HG02885 (cell line): Measurements from ENCODE around the gene ASPRV1.
"Not testable (repeated sequence)": the region's sequence is repeated elsewhere in the genome, so short reads cannot be mapped to it uniquely, and the experiment has no call there.

ENCODE experiments used
- ATAC-seq: cut with Tn5 transposase; IDR thresholded peaks from one replicate; pipeline ENCODE4 v1.9.1; 2021; ENCODE audit warnings: mild to moderate bottlenecking; ENCODE audit not compliant: unreplicated experiment, poor library complexity

The ASPRV1 gene

DNA sequence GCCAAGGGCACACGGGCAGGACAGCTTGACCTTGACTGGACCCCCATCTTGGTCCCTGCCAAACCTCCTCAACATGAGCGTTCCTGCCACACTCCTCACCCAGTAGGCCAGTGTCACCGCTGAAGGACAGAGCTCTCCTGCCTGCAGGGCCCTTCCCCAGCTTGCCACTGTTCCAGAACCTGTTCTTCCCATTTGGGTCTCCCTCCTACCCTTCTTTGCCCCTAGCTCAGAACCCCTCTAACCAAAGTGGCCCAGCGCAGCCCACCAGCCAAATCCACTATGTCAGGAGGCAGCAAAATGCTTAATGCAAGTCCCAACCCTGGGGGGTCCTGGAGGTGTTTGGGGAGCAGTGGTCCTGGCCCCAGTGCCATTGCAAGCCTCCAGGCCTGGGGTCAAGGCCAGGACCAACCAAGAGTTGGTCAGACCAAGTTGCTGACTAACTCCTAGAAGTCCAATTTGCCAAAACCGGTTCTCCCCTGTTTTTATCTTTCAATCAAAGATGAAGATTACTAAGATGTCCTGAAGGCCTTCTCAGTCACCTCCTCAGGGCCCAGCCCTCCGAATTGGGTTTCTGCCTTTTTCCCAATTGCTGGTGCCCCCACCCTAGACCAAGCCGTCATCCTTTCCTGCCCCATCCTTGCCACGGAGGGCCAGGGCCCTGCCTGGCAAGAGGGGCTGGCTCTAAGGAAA, 4.5 kb upstream of the ASPRV1 start:
- ATAC-seq, result no peak

DNA sequence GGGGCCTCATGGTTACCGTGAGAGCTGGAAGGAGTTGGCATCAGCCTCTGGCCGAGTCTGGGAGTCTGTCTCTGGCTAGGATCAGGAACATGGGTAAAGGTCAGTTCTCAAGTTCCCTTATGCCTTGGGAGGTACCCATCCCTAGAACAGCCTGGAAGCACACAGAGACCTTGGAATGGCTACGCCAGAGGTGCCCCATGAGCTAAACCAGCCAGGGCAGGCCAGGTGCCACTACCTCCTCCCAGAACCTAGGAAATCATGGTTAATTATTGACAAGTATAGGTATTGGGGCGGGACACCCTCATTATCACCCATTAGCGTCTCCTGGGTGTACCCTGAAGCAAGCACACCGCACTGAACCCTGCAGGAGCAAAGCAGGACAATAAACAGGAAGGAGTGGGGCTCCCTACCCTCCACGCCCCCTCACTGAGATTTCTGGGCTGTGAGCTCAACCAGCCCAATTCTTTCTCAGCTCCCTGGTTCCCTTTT, 3.0 kb upstream of the ASPRV1 start:
- no peak for ATAC-seq

DNA sequence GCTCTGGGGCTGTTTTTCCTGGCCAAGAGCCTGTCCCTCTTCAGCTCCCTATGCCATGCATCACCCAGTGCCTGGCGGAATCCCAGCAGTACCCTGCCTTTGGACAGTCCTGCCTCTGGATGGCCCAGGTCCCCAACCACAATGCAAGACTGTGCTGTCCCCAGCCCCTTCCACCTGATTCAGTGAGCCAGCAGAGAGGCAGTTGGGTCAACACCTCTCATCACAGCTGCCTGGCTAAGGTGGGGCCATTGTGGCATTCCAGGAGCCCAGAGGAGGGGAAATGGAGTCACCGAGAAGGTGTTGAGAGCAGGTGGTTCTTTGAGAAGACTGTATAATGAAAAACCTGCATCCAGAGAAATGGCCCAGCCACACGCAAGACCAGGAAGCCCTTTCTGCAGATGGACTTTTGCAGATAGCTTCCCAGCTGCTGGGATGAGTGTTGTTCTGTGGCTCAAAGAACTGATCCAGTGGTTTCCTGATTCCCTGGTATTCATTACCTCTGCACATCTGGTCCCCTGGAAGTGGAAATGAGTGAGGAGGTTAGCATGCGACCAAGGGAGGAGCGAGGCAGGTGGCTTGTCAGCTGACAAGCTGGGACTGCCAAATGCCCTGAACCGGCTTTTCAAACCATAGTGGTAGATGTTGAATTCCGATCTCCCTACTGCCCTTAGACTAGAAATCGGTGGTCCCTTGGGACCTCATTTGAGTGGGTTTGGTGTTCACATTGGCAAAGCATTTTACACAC, 1.7 kb upstream of the ASPRV1 start:
- ATAC-seq, result no peak

DNA sequence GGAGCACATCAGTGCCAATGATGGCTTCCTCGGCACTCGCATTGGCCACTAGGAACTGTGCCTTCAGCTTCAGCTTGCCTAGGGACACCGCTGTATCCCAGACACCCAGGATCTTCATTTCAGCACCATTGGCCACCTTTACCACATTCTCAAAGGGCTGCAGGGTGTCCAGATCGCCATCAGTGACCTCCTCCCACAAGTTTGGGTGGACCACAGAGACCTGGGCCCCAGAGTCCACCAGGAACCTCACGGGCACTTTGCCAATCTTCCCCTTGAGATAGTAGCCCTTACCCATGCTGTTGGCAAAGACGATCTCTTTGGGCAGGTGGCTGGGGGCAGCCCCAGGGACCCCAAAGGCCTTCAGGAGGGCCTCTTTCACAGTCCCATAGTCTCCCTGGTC, 610 bp downstream of the ASPRV1 start:
- ATAC-seq, result no peak

DNA sequence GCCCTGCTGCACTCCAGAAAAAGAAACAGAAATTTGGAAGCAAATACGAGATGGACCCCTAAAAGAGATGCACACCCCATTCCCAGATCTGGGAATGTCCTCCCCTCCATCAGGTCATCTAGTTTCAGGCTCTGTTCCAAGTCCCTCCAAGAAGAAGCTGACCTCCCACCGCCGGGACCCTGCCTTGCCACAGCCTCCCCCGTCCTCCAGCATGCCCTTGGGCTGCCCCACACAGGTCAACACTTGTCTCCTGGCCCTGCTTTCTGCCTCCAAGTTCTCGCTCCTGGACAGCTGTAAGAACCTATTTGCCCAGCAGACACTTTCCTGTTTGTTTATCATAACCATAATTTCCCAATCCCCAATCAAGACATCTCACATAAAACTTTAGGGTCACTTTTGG, 2.0 kb downstream of the ASPRV1 start:
- no peak for ATAC-seq

DNA sequence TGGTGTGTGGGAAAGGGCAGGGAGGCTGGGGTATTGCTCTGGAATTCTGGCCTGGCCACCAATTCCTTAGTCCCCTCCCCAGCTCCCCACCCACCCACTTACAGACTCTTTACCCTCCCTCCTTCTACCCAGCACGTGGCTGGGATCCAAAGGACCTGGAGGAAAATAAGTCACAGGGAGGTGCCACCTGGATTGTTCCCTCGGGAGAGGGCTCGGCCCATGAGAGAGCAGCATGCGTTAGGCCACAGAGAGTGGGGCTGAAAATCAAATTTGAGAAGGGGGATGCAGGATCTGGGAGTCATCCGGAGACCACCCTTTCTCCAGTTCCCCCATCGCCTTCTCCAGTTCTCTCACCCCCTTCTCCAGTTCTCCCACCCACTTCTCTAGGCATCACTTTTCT, 3.0 kb downstream of the ASPRV1 start:
- ATAC-seq, result no peak

DNA sequence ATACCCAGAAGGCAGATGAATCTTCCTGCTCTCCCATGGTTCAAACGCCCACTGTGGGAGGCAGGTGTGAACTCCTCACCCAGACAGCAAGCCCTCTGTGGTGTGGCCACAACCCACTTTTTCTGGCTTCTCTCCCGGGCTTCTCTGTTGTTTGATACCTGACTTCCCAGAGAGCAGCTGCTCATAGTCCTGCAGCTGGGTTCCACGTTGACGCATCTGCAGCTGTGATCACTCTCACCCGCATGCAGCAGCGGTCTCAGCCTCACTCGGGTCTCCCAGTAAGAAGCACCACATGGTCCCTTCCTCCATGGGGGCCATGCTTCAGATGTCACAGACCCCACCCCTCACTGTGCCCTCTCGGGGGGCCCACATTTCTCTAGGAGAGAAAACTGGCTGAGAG, 3.5 kb downstream of the ASPRV1 start:
- no peak for ATAC-seq

DNA sequence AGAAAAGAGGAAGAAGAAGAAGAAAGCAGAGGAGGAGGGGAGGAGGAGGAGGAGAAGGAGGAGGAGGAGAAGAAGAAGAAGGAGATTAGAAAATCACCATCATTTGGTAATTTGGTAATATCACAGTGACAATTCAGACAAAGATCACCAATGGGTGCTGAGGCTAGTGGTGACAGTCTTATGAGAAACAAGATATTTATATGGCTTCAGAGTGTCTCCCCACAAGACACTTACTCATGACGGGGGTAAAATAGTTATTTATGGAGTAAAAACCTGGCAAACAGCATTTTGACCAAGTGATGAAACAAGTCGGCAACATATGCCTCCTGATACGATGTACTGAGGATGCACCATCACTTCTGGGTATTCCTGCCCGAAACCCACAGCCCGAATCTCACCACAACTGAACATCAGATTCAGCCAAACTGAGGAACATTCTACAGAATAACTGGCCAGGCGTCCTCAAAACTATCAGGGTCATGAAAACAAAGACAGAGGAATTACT, 4.9 kb downstream of the ASPRV1 start:
- no peak for ATAC-seq

DNA sequence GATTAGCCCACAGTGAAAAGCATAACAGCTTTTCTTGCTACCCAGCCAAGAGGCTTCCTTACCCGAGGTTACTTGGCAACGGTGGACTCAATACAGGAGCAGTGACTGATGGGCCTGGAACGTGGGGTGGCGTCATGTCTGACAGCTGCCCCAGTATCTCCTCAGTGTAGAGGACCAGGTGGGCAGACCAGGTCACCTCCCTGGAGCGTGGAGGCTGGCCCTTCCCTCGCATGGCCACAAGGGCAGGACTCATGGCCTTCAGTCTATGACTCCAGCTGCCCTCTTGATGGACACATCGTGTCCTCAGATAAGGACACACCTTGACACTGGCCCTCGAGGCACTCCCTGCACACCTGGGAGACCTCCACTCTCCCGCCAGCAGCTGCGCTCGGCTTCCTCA, 6.4 kb downstream of the ASPRV1 start:
- ATAC-seq, result no peak

DNA sequence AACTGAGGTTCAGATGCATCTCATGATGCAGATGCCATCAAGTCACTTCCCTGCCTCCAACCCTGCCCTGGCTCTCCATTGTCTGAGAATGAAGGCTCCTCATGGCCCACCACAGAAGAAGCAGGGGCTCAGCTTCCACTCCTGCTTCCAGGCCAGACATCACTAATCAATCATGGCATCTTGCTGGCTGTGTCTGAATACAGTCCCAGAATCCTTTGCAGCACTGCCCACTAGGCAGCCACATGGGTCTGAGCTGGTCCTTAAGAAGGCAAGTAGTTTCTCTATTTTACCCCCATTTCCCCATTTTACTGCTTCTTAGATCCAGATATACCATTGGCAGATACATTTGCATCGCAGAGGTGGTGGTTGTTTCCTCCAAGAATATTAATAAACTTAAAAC, 7.3 kb downstream of the ASPRV1 start:
- no peak for ATAC-seq

DNA sequence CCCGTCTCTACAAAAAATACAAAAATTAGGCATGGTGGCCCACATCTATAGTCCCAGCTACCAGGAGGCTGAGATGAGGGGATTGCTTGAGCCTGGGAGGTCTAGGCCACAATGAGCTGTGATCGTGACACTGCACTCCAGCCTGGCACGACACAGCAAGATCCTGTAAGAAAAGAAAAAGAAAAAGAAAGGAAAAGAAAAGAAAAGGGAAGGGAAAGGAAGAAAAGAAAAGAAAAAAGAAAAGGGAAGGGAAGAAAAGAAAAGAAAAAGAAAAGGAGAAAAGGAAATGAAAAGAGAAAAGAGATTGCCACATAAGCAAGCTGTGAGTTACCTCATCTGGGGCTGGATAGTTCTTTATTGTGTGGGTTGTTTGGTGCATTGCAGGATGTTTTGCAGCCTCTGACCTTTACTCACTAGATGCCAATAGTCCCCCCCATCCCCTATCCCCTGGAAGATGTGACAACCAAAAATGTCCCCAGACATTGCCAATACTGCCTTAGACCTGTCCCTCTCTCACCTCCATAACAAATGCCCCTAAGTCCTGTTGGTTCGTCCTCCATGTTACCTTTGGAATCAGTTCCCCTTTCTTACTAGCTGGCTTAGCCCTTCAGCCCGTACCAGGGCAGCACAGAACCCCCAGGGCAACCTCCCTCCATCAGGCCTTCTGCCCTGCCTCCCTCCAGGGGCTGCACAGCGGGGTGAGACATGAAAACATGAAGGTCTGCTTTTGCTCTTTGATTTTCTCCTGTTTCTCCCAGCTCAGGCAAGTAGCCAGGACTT, 8.9 kb downstream of the ASPRV1 start:
- ATAC-seq, result no peak

DNA sequence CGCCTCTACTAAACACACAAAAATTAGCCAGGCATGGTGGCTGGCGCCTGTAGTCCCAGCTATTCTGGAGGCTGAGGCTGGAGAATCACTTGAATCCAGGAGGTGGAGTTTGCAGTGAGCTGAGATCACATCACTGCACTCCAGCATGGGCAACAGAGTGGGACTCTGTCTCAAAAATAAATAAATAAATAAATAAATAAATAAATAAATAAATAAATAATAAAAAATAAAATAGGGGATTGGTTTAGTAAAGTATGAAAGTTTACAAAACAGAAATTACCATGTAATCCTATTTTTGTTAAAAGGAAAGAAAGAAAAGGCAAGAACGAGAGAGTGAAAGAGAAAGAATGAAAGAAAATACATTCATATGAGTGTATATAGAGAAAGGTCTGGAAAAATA, 10.8 kb downstream of the ASPRV1 start:
- not testable (repeated sequence) for ATAC-seq

DNA sequence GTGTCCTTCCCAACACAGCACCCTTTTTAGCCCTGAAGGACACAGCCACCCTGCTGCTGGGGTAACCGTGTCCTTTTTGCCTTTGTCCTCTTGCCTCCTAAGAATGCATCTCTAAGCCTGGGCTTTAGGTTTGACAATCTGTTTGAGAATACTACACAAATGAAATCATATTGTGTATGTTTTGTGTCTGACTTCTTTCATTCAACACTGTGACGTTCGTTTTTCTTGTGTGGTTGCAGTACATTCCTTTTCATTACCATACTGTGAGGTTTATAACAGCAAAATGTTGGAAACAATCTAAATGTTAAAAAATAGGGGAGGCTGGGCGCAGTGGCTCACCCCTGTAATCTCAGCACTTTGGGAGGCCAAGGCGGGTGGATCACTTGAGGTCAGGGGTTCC, 11.2 kb downstream of the ASPRV1 start:
- no peak for ATAC-seq

DNA sequence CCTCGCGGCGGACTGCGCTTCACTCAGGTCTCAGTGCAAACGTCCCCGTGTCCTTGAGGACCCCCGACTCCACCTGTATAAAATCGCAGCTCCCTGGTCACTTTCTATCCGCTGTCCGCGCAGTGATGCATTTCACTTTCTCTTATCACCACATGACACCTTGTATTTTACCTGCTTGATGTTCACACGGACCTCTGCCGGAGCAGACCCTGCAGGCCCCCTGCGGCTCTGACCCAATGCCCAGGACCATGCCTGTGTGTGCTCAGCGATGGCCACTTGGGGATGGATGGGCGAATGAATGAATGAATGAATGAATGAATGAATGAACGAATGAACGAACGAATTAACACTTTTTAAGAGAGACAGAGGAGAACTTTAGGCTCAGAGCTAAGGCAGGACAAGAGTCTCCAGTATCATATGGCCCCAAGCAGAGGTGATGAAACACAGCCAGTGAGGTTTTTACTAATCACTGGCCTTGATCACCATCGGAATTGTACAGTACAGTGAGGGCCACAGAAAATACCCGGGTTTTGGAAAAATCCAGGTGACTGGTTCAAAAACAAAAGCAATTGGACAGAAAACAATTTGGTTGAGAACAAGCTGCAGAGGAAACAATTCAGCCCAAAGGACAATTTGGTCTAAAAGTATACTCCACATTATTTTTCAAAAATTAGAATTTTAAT, 12.3 kb downstream of the ASPRV1 start:
- ATAC-seq, result no peak

DNA sequence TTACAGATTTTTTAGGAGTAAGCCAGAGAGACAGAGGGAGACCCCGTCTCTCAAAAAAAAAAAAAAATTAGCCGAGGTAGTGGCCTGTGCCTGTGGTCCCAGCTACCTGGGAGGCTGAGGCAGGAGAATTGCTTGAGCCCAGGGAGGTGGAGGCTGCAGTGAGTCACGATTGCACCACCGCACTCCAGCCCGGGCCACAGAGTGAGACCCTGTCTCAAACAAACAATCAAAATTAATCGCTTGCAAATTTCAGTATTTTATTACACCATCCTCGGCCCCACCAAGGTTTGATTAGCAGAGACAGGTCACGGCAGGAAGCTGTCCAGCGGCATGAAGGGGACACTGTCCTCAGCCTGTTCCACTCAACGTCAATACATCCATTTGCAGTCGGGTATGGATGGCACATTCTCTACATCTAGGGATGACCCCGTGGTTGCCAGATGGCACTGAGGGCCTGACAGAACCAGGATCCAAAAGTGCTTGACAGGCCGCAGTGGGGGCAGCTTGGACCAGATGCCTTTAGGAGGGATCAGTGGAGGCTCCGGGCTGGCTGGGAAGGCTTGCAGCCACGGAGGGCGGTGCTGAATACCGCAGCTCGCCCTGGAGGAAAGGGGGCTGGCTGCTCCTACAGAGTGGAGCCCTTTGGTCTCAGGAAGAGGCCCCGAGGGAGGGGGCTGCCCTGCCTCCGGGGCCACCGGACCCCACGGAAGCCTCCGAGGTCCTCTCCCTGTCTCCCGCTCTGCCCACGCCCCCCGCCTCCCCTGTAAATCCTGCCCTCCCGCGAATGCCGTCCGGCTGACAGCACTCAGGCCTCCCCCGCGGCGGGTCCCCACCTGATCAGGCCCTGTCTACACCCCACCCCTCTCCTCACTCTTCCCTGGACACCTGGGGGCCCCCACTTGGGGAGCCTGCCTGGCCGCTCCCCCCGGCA, 13.1 kb downstream of the ASPRV1 start:
- no peak for ATAC-seq

DNA sequence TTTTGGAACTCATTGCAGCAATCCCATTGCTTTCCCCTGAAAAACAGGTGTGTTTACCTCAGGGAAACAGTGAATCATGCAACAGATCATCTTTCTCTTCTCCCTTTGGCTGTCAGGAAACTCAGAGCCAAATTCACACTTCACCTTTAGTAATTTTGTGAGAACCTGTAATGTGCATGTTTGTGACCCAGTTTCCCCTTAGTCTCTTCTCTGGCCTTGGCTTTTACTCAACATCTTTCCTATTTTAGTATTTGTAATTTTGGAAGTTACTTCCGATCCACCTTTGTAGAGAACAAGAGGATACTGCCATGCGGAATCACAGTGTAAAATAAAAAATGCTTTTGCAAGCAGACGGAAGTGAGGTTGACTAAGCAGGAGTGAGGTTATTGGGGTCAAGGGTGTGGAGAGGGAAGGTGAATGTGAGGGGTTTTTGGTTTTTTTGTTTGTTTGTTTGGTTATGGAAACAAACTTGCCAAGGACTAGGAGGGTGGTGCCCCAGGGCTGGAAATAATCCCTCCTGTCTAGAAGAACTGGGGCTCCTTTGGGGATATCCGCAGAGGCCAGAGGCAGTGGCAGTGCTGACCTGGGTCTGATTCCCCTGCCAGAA, 14.0 kb downstream of the ASPRV1 start:
- no peak for ATAC-seq

DNA sequence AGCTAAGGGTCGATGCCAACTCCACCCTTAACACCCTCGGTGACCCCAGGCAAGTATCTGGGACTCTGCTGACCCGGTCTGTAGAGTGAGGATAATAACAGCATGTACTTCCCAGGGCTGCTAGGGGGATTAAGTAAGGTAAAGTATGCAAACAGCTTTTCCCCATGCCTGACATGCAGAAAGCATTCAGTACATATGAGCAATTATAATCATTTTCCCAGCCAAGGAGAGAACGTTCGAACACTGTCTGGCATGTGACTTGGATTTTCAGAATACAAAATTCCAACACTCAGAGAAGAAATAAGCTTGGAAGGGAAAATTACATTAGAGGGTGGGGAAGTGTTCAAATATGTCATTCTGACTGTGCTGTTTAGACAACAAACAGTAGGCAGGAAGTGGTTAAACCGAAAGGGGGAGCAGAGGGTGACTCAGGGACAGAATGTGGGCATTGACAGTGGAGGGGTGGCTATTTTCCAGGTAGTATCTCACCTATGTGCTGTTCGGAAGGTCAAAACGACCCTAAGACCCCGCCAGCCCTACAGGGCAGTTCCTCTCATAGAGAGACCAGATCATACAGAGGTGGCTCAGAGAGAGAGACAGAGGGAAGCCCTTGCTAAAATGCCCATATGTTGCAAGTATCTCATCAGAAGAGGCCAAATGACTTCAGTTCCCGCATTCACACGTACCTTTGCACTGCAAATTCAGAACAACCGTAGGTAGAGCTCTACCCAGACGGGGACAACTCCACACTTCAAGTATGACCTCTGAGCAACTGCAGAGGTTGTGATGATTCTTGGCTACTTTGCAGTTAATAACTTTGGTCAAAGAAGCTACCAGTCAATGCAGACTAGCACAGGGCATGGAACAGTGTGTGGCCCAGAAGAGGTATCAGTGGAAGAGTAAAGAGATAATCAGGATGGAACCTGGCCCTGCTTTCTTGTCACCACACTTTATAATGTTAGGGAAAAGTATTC, 14.8 kb downstream of the ASPRV1 start:
- peak; percentile 69 for ATAC-seq

DNA sequence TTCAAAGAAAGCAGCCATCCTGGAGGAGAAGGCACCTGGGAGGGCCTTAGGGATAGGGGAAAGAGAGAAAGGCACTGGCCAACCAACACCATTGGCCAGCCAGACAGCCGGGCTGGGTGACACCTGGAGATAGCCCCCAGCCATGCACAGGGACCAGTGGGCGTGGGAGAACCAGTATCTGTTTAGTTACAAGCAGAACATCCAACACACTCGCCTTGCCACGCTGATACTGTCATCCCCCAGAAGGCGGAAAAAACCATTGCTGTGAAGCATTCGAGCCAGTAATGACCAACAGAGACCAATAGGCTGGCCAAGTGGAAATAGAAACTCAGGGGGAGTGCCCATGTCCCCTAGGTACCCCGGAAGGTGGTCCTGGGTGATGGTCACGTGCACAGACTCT, 15.5 kb downstream of the ASPRV1 start:
- ATAC-seq, result no peak
